ENCODE data around the gene HNRNPAB. TPM values are rescaled to one million over a fixed set of nuclear protein-coding genes. Genes with fewer than 3 reads are reported as not detected.

Gene HNRNPAB
- total RNA-seq, result 100 to 1,000 TPM in 2 of 4 donors, 10 to 100 TPM in 2; 84.2 to 117 (median 106) TPM

GRCh38 chr5:178204182-178204934 lies at the start of gene HNRNPAB:
Gene HNRNPAB, plus strand, starts transcription at chr5:178204533. Its CDS starts 305 bp downstream, at chr5:178204838.
- peaks cover 26 to 32% of the 10 kb centered on the region in 2 donors for H3K4me1 ChIP-seq
- DNase-seq, result peak; percentile 94 to 97
- no peaks in the 10 kb centered on the region for H3K27me3 ChIP-seq
- in situ Hi-C loops (cut with MboI; ENCODE audit: low sequenced_read_pairs in 4 of 4) (no loop called here), intact Hi-C loops (cut with DNase I; ENCODE audit: low total_unique reads) (loop anchor here (1.0 kb wide), 2 partner anchors 29 to 50 kb away; no protein-coding TSS in a partner anchor)
- peak within 1 kb of the TSS; percentile 62 to 79 (median 70) for H3K4me3 ChIP-seq
- no peaks in the 10 kb centered on the region for H3K9me3 ChIP-seq
- H3K27ac ChIP-seq, result peak within 1 kb of the TSS; percentile 82 to 92 (median 88)
- H3K36me3 ChIP-seq, result peaks cover 0 to 29% of the 10 kb centered on the region in 2 donors
- peak; percentile 89 to 92 for ATAC-seq
- TF ChIP-seq, protein P1, sequence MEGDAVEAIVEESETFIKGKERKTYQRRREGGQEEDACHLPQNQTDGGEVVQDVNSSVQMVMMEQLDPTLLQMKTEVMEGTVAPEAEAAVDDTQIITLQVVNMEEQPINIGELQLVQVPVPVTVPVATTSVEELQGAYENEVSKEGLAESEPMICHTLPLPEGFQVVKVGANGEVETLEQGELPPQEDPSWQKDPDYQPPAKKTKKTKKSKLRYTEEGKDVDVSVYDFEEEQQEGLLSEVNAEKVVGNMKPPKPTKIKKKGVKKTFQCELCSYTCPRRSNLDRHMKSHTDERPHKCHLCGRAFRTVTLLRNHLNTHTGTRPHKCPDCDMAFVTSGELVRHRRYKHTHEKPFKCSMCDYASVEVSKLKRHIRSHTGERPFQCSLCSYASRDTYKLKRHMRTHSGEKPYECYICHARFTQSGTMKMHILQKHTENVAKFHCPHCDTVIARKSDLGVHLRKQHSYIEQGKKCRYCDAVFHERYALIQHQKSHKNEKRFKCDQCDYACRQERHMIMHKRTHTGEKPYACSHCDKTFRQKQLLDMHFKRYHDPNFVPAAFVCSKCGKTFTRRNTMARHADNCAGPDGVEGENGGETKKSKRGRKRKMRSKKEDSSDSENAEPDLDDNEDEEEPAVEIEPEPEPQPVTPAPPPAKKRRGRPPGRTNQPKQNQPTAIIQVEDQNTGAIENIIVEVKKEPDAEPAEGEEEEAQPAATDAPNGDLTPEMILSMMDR (IDR thresholded peaks at IDR 0.05 in 4 of 5, conservative IDR thresholded peaks at IDR 0.05 in 1 of 5), result no peak
- peak; percentile 100 for TF ChIP-seq POLR2A (IDR thresholded peaks at IDR 0.05)

GRCh38 chr5:178155065-178155464 lies 49.3 kb upstream of the HNRNPAB start:
- H3K27ac ChIP-seq, result no peak overlapping the region
- peaks cover 16 to 17% of the 10 kb centered on the region in 2 donors for H3K4me1 ChIP-seq
- intact Hi-C loops (cut with DNase I; ENCODE audit: low total_unique reads), result loop anchor here (10.0 kb wide), 1 partner anchor 560 kb away; the partner anchor contains the start of gene TMED9
- TF ChIP-seq, protein P1 (IDR thresholded peaks at IDR 0.05 in 4 of 5, conservative IDR thresholded peaks at IDR 0.05 in 1 of 5), result no peak
- no peak for TF ChIP-seq POLR2A (IDR thresholded peaks at IDR 0.05)
- H3K4me3 ChIP-seq, result no peak overlapping the region
- H3K27me3 ChIP-seq, result no peaks in the 10 kb centered on the region
- peaks cover 0 to 11% of the 10 kb centered on the region in 2 donors for H3K36me3 ChIP-seq
- H3K9me3 ChIP-seq, result no peaks in the 10 kb centered on the region
- no peak for ATAC-seq
- in situ Hi-C loops (cut with MboI; ENCODE audit: low sequenced_read_pairs in 4 of 4), result no loop called here
- no peak for DNase-seq

DNA sequence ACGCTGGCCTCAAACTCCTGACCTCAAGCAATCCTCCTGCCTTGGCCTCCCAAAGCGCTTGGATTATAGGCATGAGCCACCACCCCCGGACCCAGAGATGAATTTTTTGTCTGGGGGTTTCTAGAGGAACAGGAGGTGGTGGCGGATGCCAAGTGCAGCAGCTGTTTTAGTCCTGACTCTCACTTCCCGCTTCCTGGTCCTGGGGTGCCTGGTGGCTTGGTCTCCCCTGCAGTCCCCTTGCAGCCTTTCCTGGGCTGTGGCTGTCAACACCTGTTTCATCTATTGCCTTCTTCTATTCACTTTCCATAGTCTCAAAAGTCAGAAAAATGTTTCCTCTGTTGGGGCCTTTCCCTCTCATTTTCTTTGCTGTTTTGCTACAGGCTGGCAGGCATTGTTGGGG lies 44.2 kb upstream of the HNRNPAB start:
- peaks cover 0 to 7% (median 6%) of the 10 kb centered on the region in 3 donors for H3K27me3 ChIP-seq
- DNase-seq (no peak), ATAC-seq (no peak)
- H3K9me3 ChIP-seq, result no peaks in the 10 kb centered on the region
- H3K4me1 ChIP-seq, result peaks cover 0 to 3% of the 10 kb centered on the region in 2 donors
- H3K27ac ChIP-seq, result no peak overlapping the region
- in situ Hi-C loops (cut with MboI; ENCODE audit: low sequenced_read_pairs in 4 of 4), result loop anchor here in 2 of 4 donors (5.0 kb wide), 1 partner anchor 83 kb away; no protein-coding TSS in a partner anchor
- intact Hi-C loops (cut with DNase I; ENCODE audit: low total_unique reads), result no loop called here
- no peaks in the 10 kb centered on the region for H3K36me3 ChIP-seq
- no peak overlapping the region for H3K4me3 ChIP-seq
- no peak for TF ChIP-seq POLR2A (IDR thresholded peaks at IDR 0.05)
- TF ChIP-seq, protein P1 (IDR thresholded peaks at IDR 0.05 in 4 of 5, conservative IDR thresholded peaks at IDR 0.05 in 1 of 5), result no peak

- intact Hi-C loops (cut with DNase I; ENCODE audit: low total_unique reads), result no loop called here
- no peak for DNase-seq
Observed at GRCh38 chr5:178162481-178162880, 41.9 kb upstream of the HNRNPAB start.

More at GRCh38 chr5:178162481-178162880, 41.9 kb upstream of the HNRNPAB start:
- H3K27me3 ChIP-seq, result peaks cover 0 to 13% (median 9%) of the 10 kb centered on the region in 3 donors
- H3K36me3 ChIP-seq, result no peaks in the 10 kb centered on the region
- in situ Hi-C loops (cut with MboI; ENCODE audit: low sequenced_read_pairs in 4 of 4), result loop anchor here in 2 of 4 donors (5.0 kb wide), 1 partner anchor 85 kb away; no protein-coding TSS in a partner anchor
- H3K9me3 ChIP-seq, result no peaks in the 10 kb centered on the region
- TF ChIP-seq, protein P1 (IDR thresholded peaks at IDR 0.05 in 4 of 5, conservative IDR thresholded peaks at IDR 0.05 in 1 of 5), result no peak
- TF ChIP-seq POLR2A (IDR thresholded peaks at IDR 0.05), result no peak
- H3K27ac ChIP-seq, result no peak overlapping the region
- H3K4me3 ChIP-seq, result no peak overlapping the region
- H3K4me1 ChIP-seq, result peaks cover 0 to 3% of the 10 kb centered on the region in 2 donors
- ATAC-seq, result no peak
